K562 (cell line): ENCODE data around the gene RBM44. TPM values are rescaled to one million over a fixed set of nuclear protein-coding genes. Genes with fewer than 3 reads are reported as not detected.

Experiments used
- ATAC-seq: fragments of 200-7000 bp; cut with Tn5 transposase; 3 replicates; pipeline ENCODE4 v1.9.1; 2020; ENCODE audit warnings: moderate library complexity
- BruUV-seq: library from RNA; stranded (reverse); fragments of 400-500 nt; replicated peaks from 2 replicates; lab custom pipeline; 2021; lab: Mats Ljungman, UMichigan
- CTCF ChIA-PET: fragments of 300-600 bp; formaldehyde crosslinking; extraction: SDS; loops from one replicate; lab custom pipeline; 2021; ENCODE audit warnings: low intra/inter-chr PET ratio; lab: Yijun Ruan, JAX
- POLR2A ChIA-PET: fragments of 300-600, 350-650 bp; sonication (Branson Sonifier 250); formaldehyde crosslinking; extraction: SDS; loops from one replicate; lab custom pipeline; 2021; ENCODE audit warnings: antibody characterized with exemption, inconsistent platforms; lab: Yijun Ruan, JAX
- DNase-seq, 4 experiments: peaks; one replicate each; pipeline versions ENCODE4 v3.0.0 to v3.0.0-alpha.2; 2011 to 2018; ENCODE audit warnings: low spot score in 3 of 4, mixed read lengths in 3 of 4; ENCODE audit errors: extremely low read depth in 1 of 4
- FAIRE-seq: peaks from 2 replicates; lab custom pipeline; 2011; peaks lifted over from hg19 to GRCh38; lab: Jason Lieb, UNC
- H2AFZ ChIP-seq: 2 replicates; pipeline ENCODE4 v1.6.0; 2011; ENCODE audit warnings: low read depth, low read length, control low read depth, inconsistent platforms
- H3K27ac ChIP-seq: fragments of 200-600 bp; 3 replicates; pipeline ENCODE4 v1.8.0; 2011; ENCODE audit warnings: low read depth, mild to moderate bottlenecking, control low read depth, inconsistent platforms, low read length, moderate library complexity, mixed read lengths; ENCODE audit errors: extremely low read depth
- H3K27me3 ChIP-seq, 2 experiments: fragments of 300-600 bp in 1 of 2; 2 replicates in 1 of 2; 3 replicates in 1 of 2; pipeline versions ENCODE4 v1.6.0 to v1.8.0; 2011; ENCODE audit warnings: inconsistent platforms in 2 of 2, low read length in 2 of 2, mild to moderate bottlenecking in 1 of 2, mixed read lengths in 1 of 2, moderate library complexity in 1 of 2; ENCODE audit not compliant: control insufficient read depth in 2 of 2, insufficient read depth in 2 of 2
- H3K36me3 ChIP-seq: fragments of 300-600 bp; 3 replicates; pipeline ENCODE4 v1.8.0; 2011; ENCODE audit warnings: mild to moderate bottlenecking, low read length, inconsistent platforms; ENCODE audit not compliant: control insufficient read depth, insufficient read depth
- H3K4me1 ChIP-seq, 2 experiments: fragments of 200-600 bp in 1 of 2; replicated peaks in 1 of 2; 2 replicates in 1 of 2; 3 replicates in 1 of 2; pipeline versions ENCODE4 v1.5.1 to v1.8.0; 2011; ENCODE audit warnings: inconsistent platforms in 2 of 2, low read length in 2 of 2, mild to moderate bottlenecking in 1 of 2, mixed read lengths in 1 of 2, moderate library complexity in 1 of 2; ENCODE audit not compliant: control insufficient read depth in 2 of 2, insufficient read depth in 2 of 2
- H3K4me2 ChIP-seq: 2 replicates; pipeline ENCODE4 v1.6.1; 2011; ENCODE audit warnings: low read length, control low read depth, inconsistent platforms, mixed read lengths; ENCODE audit not compliant: insufficient read depth
- H3K4me3 ChIP-seq: fragments of 200-600 bp; sonication (generic), shearing (Covaris generic); 2 replicates; pipeline ENCODE4 v1.5.1; 2016; ENCODE audit warnings: control low read depth, inconsistent platforms
- H3K79me2 ChIP-seq: fragments of 200-600 bp; 3 replicates; pipeline ENCODE4 v1.8.0; 2011; ENCODE audit warnings: low read length, inconsistent platforms; ENCODE audit not compliant: control insufficient read depth, insufficient read depth
- H3K9ac ChIP-seq, 2 experiments: 2 replicates each; pipeline versions ENCODE4 v1.6.0 to v1.6.1; 2011; ENCODE audit warnings: low read depth in 2 of 2, low read length in 2 of 2, control low read depth in 1 of 2, inconsistent platforms in 1 of 2, mild to moderate bottlenecking in 1 of 2, mixed read lengths in 1 of 2; ENCODE audit not compliant: insufficient read depth in 1 of 2
- H3K9me1 ChIP-seq: one replicate; pipeline ENCODE4 v1.6.0; 2011; ENCODE audit warnings: inconsistent platforms, mild to moderate bottlenecking, low read length, moderate library complexity; ENCODE audit not compliant: control insufficient read depth, insufficient read depth
- H3K9me3 ChIP-seq: replicated peaks from 2 replicates; pipeline ENCODE4 v1.5.1; 2011; ENCODE audit warnings: low read depth, low read length, inconsistent platforms; ENCODE audit not compliant: control insufficient read depth, insufficient read depth
- H4K20me1 ChIP-seq: replicated peaks from 2 replicates; pipeline ENCODE4 v1.6.1; 2011; ENCODE audit warnings: low read length, inconsistent platforms, mixed read lengths; ENCODE audit not compliant: control insufficient read depth, insufficient read depth
- CBX8 ChIP-seq: fragments of 200-600 bp; sonication (generic); IDR thresholded peaks from 2 replicates; pipeline ENCODE4 v1.6.1; 2012; ENCODE audit warnings: borderline replicate concordance, mixed run types, low read depth, mild to moderate bottlenecking, moderate library complexity, mixed read lengths, low read length, control low read depth, inconsistent platforms; ENCODE audit not compliant: poor library complexity, severe bottlenecking; ENCODE audit errors: extremely low read depth
- CLOCK ChIP-seq: fragments of 250-450 bp; sonication (Bioruptor Pico); IDR thresholded peaks from 2 replicates; pipeline ENCODE4 v1.4.0; 2020; ENCODE audit warnings: mild to moderate bottlenecking, moderate library complexity, borderline replicate concordance
- CREB5 ChIP-seq: fragments of 250-450 bp; sonication (Bioruptor Pico); IDR thresholded peaks from 2 replicates; pipeline ENCODE4 v1.5.0; 2020; ENCODE audit warnings: mild to moderate bottlenecking
- DIDO1 ChIP-seq: fragments of 450-650 bp; IDR thresholded peaks from 2 replicates; pipeline ENCODE4 v1.6.1; 2016; ENCODE audit warnings: low read depth, missing biosample characterization, missing genetic modification characterization
- EHMT2 ChIP-seq: fragments of 450-650 bp; IDR thresholded peaks from 2 replicates; pipeline ENCODE4 v1.6.1; 2018; ENCODE audit warnings: antibody characterized with exemption
- ERF ChIP-seq: fragments of 450-650 bp; formaldehyde crosslinking; IDR thresholded peaks from 2 replicates; pipeline ENCODE4 v1.4.0; 2020; ENCODE audit warnings: mild to moderate bottlenecking, mixed read lengths
- JUN ChIP-seq, 2 experiments: sonication (generic) in 1 of 2; formaldehyde crosslinking in 1 of 2; IDR thresholded peaks; 2 replicates each; pipeline versions ENCODE4 v1.6.1 to v1.8.0; 2012 to 2022; ENCODE audit warnings: borderline replicate concordance in 2 of 2, mild to moderate bottlenecking in 2 of 2, improper control_type of control experiment in 1 of 2, low read depth in 1 of 2, low read length in 1 of 2, missing genetic modification reagents in 1 of 2
- PURB ChIP-seq: sonication (generic); formaldehyde crosslinking; IDR thresholded peaks from 2 replicates; pipeline ENCODE4 v1.9.0; 2021; ENCODE audit warnings: low read depth, mild to moderate bottlenecking, missing genetic modification reagents
- RB1 ChIP-seq: fragments of 450-650 bp; IDR thresholded peaks from 2 replicates; pipeline ENCODE4 v1.6.1; 2017; ENCODE audit warnings: low read depth, mild to moderate bottlenecking
- RBFOX2 ChIP-seq: fragments of 200-400 bp; formaldehyde crosslinking; IDR thresholded peaks from 2 replicates; pipeline ENCODE4 v1.6.1; 2017; ENCODE audit warnings: low read depth, mild to moderate bottlenecking, low read length, moderate library complexity
- SIX5 ChIP-seq, 2 experiments: IDR thresholded peaks; 2 replicates each; pipeline ENCODE4 v1.6.1; 2011; ENCODE audit warnings: low read length in 2 of 2, borderline replicate concordance in 1 of 2, low read depth in 1 of 2, mild to moderate bottlenecking in 1 of 2, moderate library complexity in 1 of 2; ENCODE audit not compliant: insufficient read depth in 1 of 2
- U2AF2 ChIP-seq: fragments of 200-400 bp; formaldehyde crosslinking; optimal IDR thresholded peaks from 2 replicates; pipeline ENCODE3; 2017; ENCODE audit warnings: low read depth, mild to moderate bottlenecking, low read length
- ZFP30 ChIP-seq: fragments of 250-450 bp; sonication (Bioruptor Pico); IDR thresholded peaks from 2 replicates; pipeline ENCODE4 v1.8.0; 2022; ENCODE audit warnings: moderate library complexity, mild to moderate bottlenecking, inconsistent platforms, borderline replicate concordance
- ZNF316 ChIP-seq: fragments of 450-650 bp; IDR thresholded peaks from 2 replicates; pipeline ENCODE4 v1.6.1; 2016
- ZNF512 ChIP-seq: IDR thresholded peaks from 2 replicates; pipeline ENCODE4 v1.6.1; 2016; ENCODE audit warnings: missing genetic modification characterization, missing compliant biosample characterization
- ZSCAN32 ChIP-seq: fragments of 450-650 bp; formaldehyde crosslinking; IDR thresholded peaks from 2 replicates; pipeline ENCODE4 v1.4.0; 2020; ENCODE audit warnings: mild to moderate bottlenecking, moderate library complexity
- WGBS: fragments of 100-300 bp; shearing (Covaris generic); methylation state at CpG from one replicate; pipeline ENCODE4 v1.1.6; 2016; ENCODE audit warnings: low coverage, mixed read lengths; ENCODE audit not compliant: insufficient coverage; ENCODE audit errors: missing lambda C conversion rate; 5-methylcytosine and 5-hydroxymethylcytosine counted together
- in situ Hi-C: fragments of 300-500 bp; cut with MboI; formaldehyde crosslinking; loops from 4 replicates; pipeline ENCODE4 v1.15.0; 2018; ENCODE audit warnings: inconsistent platforms, mixed read lengths
- intact Hi-C: fragments of 100-400 bp; cut with micrococcal nuclease; formaldehyde crosslinking; loops from 2 replicates; pipeline ENCODE4 v1.14.2; 2022
- polyA plus RNA-seq, 8 experiments: library from polyadenylated mRNA; depleted of rRNA in 4 of 8; stranded (reverse) in 5 of 8; unstranded in 3 of 8; fragments of >200 nt; fragmentation: Nextera tagmentation in 2 of 8; fragmentation: Illumina TruSeq in 1 of 8; extraction: Ambion mirVana in 2 of 8; extraction: Trizol in 1 of 8; gene quantifications; 2 replicates each; pipeline versions ENCODE4 v1.2.1 to v1.2.3, GENCODE V29; 2011 to 2014; ENCODE audit warnings: inconsistent platforms in 1 of 8, missing spikeins in 1 of 8
- total RNA-seq, 7 experiments: library from RNA; depleted of rRNA in 6 of 7; stranded (reverse); fragments of >200 nt in 6 of 7; fragmentation: Illumina TruSeq in 2 of 7; extraction: Trizol in 2 of 7; gene quantifications; 2 replicates each; pipeline versions ENCODE4 v1.2.1 to v1.2.3, GENCODE V29; 2011 to 2021; ENCODE audit warnings: low replicate concordance in 1 of 7

RBM44 gene
- total and polyA plus RNA-seq, 9 of the 15 experiments (the other 6 are each of a cell fraction or from before 2014, with no cell fraction given) = 0.04 to 0.25 (median 0.13) TPM

- H2AFZ ChIP-seq = no peak overlapping the region
- no peaks in the 10 kb centered on the region; the same call in 1 of the 2 replicates for H4K20me1 ChIP-seq
- no TSS peak for BruUV-seq
- no peaks in the 10 kb centered on the region for H3K79me2 ChIP-seq
- TF ChIP-seq ZFP30 (CRISPR knock-in tag) (no peak), ERF (CRISPR knock-in tag) (no peak), CREB5 (CRISPR knock-in tag) (no peak), CBX8 (no peak), U2AF2 (no peak), EHMT2 (no peak), PURB (CRISPR knock-in tag) (no peak), RBFOX2 (no peak), RB1 (no peak), SIX5 (IDR thresholded peaks at IDR 0.05; ENCODE audit: borderline replicate concordance in 1 of 2, insufficient read depth in 1 of 2, low read depth in 1 of 2, low read length in 2 of 2) (no peak), ZNF512 (tag) (no peak), DIDO1 (tag) (no peak), ZNF316 (no peak), ZSCAN32 (no peak), CLOCK (no peak), JUN (IDR thresholded peaks at IDR 0.05; ENCODE audit: borderline replicate concordance, low read depth, low read length) (no peak), JUN (CRISPR knock-in tag; IDR thresholded peaks at IDR 0.05; ENCODE audit: borderline replicate concordance) (no peak)
- H3K4me1 ChIP-seq = no peaks in the 10 kb centered on the region
- no peak for FAIRE-seq
- H3K36me3 ChIP-seq = peaks cover 6% of the 10 kb centered on the region; the same call in 2 of the 3 replicates
- 85% methylated on average over 2 of the region's 3 CpGs for WGBS
- in situ Hi-C loops (no loop called here), intact Hi-C loops (no loop called here)
- peaks cover 5% of the 10 kb centered on the region for H3K9me1 ChIP-seq
- no peak for ATAC-seq
- no peaks in the 10 kb centered on the region for H3K9me3 ChIP-seq
- ChIA-PET POLR2A (no interaction called here), CTCF (no interaction called here)
- H3K27ac ChIP-seq = no peak overlapping the region
- no peaks in the 10 kb centered on the region for H3K27me3 ChIP-seq
- DNase-seq = no peak
- H3K9ac ChIP-seq = no peak overlapping the region
- no peak overlapping the region for H3K4me3 ChIP-seq
- no peak overlapping the region for H3K4me2 ChIP-seq
Measured at GRCh38 chr2:237772513-237772912, 26.1 kb upstream of the RBM44 start.
